ENCODE measurements around the gene ADAMTS14.
A peak's percentile ranks its signal among the peaks of the same experiment; 100 is the strongest.

Gene ADAMTS14

DNA sequence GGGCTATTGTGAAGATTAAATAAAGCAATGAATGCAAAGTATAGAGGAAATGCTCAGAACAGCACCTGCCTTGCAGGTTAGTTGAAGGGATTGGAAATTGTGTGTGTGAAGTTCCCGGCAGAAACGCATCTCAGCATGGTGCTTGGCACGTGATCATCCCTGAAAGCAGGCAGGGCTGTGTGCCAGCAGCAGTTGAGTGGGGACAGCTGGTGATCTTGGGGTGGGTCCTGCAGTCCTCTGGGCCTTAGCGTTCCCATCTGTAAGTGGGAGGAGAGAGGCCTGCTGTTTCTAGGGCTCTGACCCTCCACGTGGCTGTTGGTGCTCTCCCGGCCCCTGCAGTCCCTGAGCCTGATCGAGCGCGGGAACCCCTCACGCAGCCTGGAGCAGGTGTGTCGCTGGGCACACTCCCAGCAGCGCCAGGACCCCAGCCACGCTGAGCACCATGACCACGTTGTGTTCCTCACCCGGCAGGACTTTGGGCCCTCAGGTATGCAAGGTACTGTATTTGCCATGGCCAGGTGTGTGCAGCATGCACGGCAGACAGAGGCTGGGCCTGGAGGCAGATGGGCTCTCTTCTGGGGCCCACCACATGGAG, 57.6 kb downstream of the ADAMTS14 start:
- H3K27ac ChIP-seq = no peak overlapping the region
- H3K36me3 ChIP-seq = no peaks in the 10 kb centered on the region
- no peaks in the 10 kb centered on the region for H3K27me3 ChIP-seq (ENCODE audit: insufficient read depth, low read depth, severe bottlenecking)
- no peak overlapping the region for H3K4me3 ChIP-seq (ENCODE audit: low read depth, low read length)
- H3K9me3 ChIP-seq (ENCODE audit: severe bottlenecking) = no peaks in the 10 kb centered on the region
- TF ChIP-seq, protein P1, sequence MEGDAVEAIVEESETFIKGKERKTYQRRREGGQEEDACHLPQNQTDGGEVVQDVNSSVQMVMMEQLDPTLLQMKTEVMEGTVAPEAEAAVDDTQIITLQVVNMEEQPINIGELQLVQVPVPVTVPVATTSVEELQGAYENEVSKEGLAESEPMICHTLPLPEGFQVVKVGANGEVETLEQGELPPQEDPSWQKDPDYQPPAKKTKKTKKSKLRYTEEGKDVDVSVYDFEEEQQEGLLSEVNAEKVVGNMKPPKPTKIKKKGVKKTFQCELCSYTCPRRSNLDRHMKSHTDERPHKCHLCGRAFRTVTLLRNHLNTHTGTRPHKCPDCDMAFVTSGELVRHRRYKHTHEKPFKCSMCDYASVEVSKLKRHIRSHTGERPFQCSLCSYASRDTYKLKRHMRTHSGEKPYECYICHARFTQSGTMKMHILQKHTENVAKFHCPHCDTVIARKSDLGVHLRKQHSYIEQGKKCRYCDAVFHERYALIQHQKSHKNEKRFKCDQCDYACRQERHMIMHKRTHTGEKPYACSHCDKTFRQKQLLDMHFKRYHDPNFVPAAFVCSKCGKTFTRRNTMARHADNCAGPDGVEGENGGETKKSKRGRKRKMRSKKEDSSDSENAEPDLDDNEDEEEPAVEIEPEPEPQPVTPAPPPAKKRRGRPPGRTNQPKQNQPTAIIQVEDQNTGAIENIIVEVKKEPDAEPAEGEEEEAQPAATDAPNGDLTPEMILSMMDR (IDR thresholded peaks at IDR 0.05; ENCODE audit: low read depth, low read length) = no peak
- peak; percentile 47 for DNase-seq

DNA sequence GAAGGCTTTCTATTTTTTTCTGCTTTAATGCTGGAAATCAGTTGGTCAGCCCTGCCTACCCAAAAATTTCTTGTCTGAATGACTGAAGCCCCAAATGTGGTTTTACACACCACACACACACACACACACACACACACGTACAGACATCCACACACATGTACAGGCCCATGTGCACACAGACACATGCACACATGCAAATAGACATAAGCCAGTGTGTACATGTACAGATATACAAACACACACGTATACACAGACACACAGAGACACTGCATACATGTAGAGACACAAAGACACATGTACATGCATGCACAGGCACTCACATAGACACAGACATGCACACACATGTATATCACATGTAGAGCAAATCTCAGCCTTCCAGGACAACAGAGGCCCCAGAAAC, 58.6 kb downstream of the ADAMTS14 start:
- H3K36me3 ChIP-seq = no peaks in the 10 kb centered on the region
- no peak for DNase-seq
- TF ChIP-seq, protein P1 (IDR thresholded peaks at IDR 0.05; ENCODE audit: low read depth, low read length) = no peak

DNA sequence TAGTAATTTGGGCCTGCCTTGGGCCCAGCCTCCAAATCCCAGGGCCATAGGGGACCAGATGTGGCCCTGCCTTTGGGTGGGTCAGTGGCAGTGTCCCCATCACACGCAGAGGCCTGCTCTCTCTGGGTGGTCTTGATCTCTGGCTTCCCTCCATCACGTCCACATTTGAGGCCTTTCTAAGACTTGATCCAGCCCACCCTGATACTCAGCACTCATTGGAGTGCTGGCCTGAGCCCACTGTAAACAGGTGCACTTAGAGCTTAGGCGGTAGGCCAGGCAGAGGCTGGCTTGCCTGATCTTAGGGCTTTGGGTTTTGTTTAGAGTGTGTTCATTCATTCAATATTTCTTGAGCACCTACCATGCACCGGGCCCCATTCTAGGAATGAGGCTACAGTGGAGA, 60.3 kb downstream of the ADAMTS14 start:
- DNase-seq = no peak
- Histone ChIP-seq H3K27ac (no peak overlapping the region), H3K9me3 (ENCODE audit: severe bottlenecking) (no peaks in the 10 kb centered on the region), H3K27me3 (ENCODE audit: insufficient read depth, low read depth, severe bottlenecking) (no peaks in the 10 kb centered on the region), H3K4me3 (ENCODE audit: low read depth, low read length) (no peak overlapping the region), H3K36me3 (no peaks in the 10 kb centered on the region)
- TF ChIP-seq, protein P1 (IDR thresholded peaks at IDR 0.05; ENCODE audit: low read depth, low read length) = no peak

More for the DNA sequence above, 58.6 kb downstream of the ADAMTS14 start:
- no peak overlapping the region for H3K4me3 ChIP-seq (ENCODE audit: low read depth, low read length)
- H3K9me3 ChIP-seq (ENCODE audit: severe bottlenecking) = no peaks in the 10 kb centered on the region
- no peaks in the 10 kb centered on the region for H3K27me3 ChIP-seq (ENCODE audit: insufficient read depth, low read depth, severe bottlenecking)
- no peak overlapping the region for H3K27ac ChIP-seq

DNA sequence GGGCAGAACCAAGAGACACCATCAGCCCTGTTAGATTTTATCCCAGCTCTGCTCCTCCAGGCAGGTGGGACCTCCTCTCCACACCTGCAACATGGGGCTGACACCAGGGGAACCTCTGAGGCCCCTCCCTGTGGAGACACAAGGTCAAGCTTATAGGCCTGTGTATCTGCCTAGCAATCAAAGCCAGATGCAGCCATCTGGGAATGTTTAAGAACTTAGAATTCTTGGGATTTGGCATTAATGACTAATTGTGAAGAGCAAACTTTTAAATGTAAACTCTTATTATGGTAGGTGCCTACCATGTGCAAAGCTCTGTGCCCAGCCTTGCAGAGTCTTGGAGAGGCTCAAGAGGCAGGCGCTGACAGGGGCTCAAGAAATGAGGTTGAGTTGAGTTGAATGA, 60.7 kb downstream of the ADAMTS14 start:
- Histone ChIP-seq H3K27ac (no peak overlapping the region), H3K27me3 (ENCODE audit: insufficient read depth, low read depth, severe bottlenecking) (no peaks in the 10 kb centered on the region), H3K9me3 (ENCODE audit: severe bottlenecking) (no peaks in the 10 kb centered on the region), H3K4me3 (ENCODE audit: low read depth, low read length) (no peak overlapping the region), H3K36me3 (no peaks in the 10 kb centered on the region)
- no peak for DNase-seq
- TF ChIP-seq, protein P1 (IDR thresholded peaks at IDR 0.05; ENCODE audit: low read depth, low read length) = no peak

DNA sequence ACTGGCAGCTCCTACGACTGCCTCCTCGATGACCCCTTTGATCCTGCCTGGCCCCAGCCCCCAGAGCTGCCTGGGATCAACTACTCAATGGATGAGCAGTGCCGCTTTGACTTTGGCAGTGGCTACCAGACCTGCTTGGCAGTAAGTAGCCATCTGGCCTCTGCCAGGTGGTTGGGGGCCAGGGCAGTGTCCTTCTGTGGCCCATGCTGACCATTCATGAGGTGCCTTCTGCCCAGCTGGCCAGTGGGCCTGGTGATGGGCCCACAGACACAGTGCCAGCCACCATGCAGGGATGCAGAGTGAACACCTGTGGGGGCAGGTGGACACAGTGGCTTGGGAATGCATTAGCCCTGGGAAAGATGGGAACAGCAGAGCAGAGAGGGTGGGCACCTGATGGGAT, 62.9 kb downstream of the ADAMTS14 start:
- no peak overlapping the region for H3K4me3 ChIP-seq (ENCODE audit: low read depth, low read length)
- no peak overlapping the region for H3K27ac ChIP-seq
- no peak for DNase-seq
- H3K36me3 ChIP-seq = no peaks in the 10 kb centered on the region
- no peaks in the 10 kb centered on the region for H3K27me3 ChIP-seq (ENCODE audit: insufficient read depth, low read depth, severe bottlenecking)
- H3K9me3 ChIP-seq (ENCODE audit: severe bottlenecking) = no peaks in the 10 kb centered on the region
- TF ChIP-seq, protein P1 (IDR thresholded peaks at IDR 0.05; ENCODE audit: low read depth, low read length) = no peak

- TF ChIP-seq, protein P1 (IDR thresholded peaks at IDR 0.05; ENCODE audit: low read depth, low read length) = no peak
- no peaks in the 10 kb centered on the region for H3K9me3 ChIP-seq (ENCODE audit: severe bottlenecking)
- no peak for DNase-seq
- H3K27me3 ChIP-seq (ENCODE audit: insufficient read depth, low read depth, severe bottlenecking) = no peaks in the 10 kb centered on the region
- H3K36me3 ChIP-seq = no peaks in the 10 kb centered on the region
- no peak overlapping the region for H3K4me3 ChIP-seq (ENCODE audit: low read depth, low read length)
- no peak overlapping the region for H3K27ac ChIP-seq
These were observed 64.2 kb downstream of the ADAMTS14 start for GRCh38 chr10:70736525-70736924.

Data from WERI-Rb-1 (cell line).